Endothelial cell (in vitro differentiated cells): Measurements from ENCODE around the gene ELAVL2. TPM values are rescaled to one million over a fixed set of nuclear protein-coding genes. Genes with fewer than 3 reads are reported as not detected.

ENCODE experiments used
- DNase-seq: peaks from one replicate; pipeline ENCODE4 v3.0.0; 2021; ENCODE audit warnings: low spot score
- H3K27ac Mint-ChIP-seq: one replicate; pipeline ENCODE4 v1.8.0; 2021; ENCODE audit warnings: mixed read lengths, inconsistent platforms; ENCODE audit not compliant: unreplicated experiment
- H3K27me3 Mint-ChIP-seq: one replicate; pipeline ENCODE4 v1.8.0; 2021; ENCODE audit warnings: mild to moderate bottlenecking, moderate library complexity, mixed read lengths, inconsistent platforms; ENCODE audit not compliant: unreplicated experiment
- H3K36me3 Mint-ChIP-seq: one replicate; pipeline ENCODE4 v1.8.0; 2021; ENCODE audit warnings: mild to moderate bottlenecking, low read depth, mixed read lengths, inconsistent platforms; ENCODE audit not compliant: unreplicated experiment
- H3K4me1 Mint-ChIP-seq: one replicate; pipeline ENCODE4 v1.8.0; 2021; ENCODE audit warnings: mild to moderate bottlenecking, mixed read lengths, inconsistent platforms; ENCODE audit not compliant: unreplicated experiment
- H3K4me3 Mint-ChIP-seq: one replicate; pipeline ENCODE4 v1.8.0; 2021; ENCODE audit warnings: mild to moderate bottlenecking, mixed read lengths, inconsistent platforms; ENCODE audit not compliant: unreplicated experiment
- H3K9me3 Mint-ChIP-seq: one replicate; pipeline ENCODE4 v1.8.0; 2021; ENCODE audit warnings: mixed read lengths, inconsistent platforms; ENCODE audit not compliant: unreplicated experiment
- total RNA-seq: library from RNA; stranded (reverse); fragmentation: NEBNext Ultra II Directional; extraction: Animal tissue kit (Norgen Biotek cat#: 25700); gene quantifications from one replicate; pipeline ENCODE4 v1.2.1, GENCODE V29; 2021; ENCODE audit not compliant: unreplicated experiment
- TF ChIP-seq, protein P1 (sequence below): fragments of 200-600 bp; sonication (generic); IDR thresholded peaks from one replicate; pipeline ENCODE4 v1.5.0; 2021; ENCODE audit warnings: antibody characterized with exemption; ENCODE audit not compliant: unreplicated experiment

ELAVL2 gene
- total RNA-seq, 1 donor from 2014 or later, result 10.3 TPM

GRCh38 chr9:23669776-23670175, 156.3 kb downstream of the ELAVL2 start:
- no peak for DNase-seq
- H3K36me3 Mint-ChIP-seq, result peaks cover 5% of the 10 kb centered on the region
- TF ChIP-seq, protein P1, sequence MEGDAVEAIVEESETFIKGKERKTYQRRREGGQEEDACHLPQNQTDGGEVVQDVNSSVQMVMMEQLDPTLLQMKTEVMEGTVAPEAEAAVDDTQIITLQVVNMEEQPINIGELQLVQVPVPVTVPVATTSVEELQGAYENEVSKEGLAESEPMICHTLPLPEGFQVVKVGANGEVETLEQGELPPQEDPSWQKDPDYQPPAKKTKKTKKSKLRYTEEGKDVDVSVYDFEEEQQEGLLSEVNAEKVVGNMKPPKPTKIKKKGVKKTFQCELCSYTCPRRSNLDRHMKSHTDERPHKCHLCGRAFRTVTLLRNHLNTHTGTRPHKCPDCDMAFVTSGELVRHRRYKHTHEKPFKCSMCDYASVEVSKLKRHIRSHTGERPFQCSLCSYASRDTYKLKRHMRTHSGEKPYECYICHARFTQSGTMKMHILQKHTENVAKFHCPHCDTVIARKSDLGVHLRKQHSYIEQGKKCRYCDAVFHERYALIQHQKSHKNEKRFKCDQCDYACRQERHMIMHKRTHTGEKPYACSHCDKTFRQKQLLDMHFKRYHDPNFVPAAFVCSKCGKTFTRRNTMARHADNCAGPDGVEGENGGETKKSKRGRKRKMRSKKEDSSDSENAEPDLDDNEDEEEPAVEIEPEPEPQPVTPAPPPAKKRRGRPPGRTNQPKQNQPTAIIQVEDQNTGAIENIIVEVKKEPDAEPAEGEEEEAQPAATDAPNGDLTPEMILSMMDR, result no peak

DNA sequence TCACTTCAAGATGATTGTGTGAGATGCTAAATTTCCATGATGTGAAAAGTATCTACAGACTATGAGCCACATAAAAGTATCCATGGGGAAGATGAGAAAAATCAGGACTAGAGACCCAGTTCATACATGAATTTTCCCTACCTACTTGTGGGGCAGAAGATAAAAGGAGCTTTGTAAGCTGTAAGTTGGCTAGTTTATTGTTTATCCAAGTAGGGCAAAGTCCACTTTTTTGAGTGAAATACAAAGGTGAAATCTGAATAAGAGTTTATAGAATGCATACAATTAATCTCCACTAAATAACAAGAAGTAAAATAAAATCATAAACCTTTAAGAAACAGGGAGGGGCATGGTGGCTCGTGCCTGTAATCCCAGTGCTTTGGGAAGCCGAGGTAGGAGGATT, 160.4 kb downstream of the ELAVL2 start:
- peaks cover 2% of the 10 kb centered on the region for H3K27me3 Mint-ChIP-seq
- H3K27ac Mint-ChIP-seq, result no peak overlapping the region
- DNase-seq, result no peak
- TF ChIP-seq, protein P1, result no peak
- H3K4me1 Mint-ChIP-seq, result no peaks in the 10 kb centered on the region
- H3K9me3 Mint-ChIP-seq, result no peaks in the 10 kb centered on the region
- no peak overlapping the region for H3K4me3 Mint-ChIP-seq
- H3K36me3 Mint-ChIP-seq, result peaks cover 3% of the 10 kb centered on the region

More at GRCh38 chr9:23669776-23670175, 156.3 kb downstream of the ELAVL2 start:
- H3K27me3 Mint-ChIP-seq, result peaks cover 2% of the 10 kb centered on the region
- H3K4me3 Mint-ChIP-seq, result no peak overlapping the region
- no peaks in the 10 kb centered on the region for H3K9me3 Mint-ChIP-seq
- H3K27ac Mint-ChIP-seq, result no peak overlapping the region
- peaks cover 6% of the 10 kb centered on the region for H3K4me1 Mint-ChIP-seq

DNA sequence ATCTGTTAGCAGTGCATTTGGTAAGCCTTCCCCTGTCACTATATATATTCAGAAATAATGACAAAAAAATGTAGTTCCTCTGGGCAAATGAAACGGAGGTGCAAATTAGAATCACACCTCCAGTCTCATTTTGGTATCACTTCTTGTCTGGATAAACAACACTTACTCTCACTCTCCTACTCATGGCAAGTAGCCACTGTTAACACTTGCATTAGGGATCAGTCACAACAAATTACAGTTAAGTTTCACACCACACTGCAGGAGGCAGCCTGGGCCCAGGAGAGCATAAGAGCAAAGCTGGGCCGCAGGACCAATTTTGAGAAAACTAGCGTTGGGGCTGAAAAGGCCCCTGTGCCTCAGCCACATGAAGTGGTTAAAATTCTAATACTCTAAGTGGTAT, 161.0 kb downstream of the ELAVL2 start:
- Mint-ChIP-seq H3K27me3 (peaks cover 4% of the 10 kb centered on the region), H3K4me3 (no peak overlapping the region), H3K4me1 (no peaks in the 10 kb centered on the region), H3K9me3 (no peaks in the 10 kb centered on the region), H3K36me3 (peaks cover 3% of the 10 kb centered on the region), H3K27ac (no peak overlapping the region)
- DNase-seq, result no peak
- TF ChIP-seq, protein P1, result no peak

DNA sequence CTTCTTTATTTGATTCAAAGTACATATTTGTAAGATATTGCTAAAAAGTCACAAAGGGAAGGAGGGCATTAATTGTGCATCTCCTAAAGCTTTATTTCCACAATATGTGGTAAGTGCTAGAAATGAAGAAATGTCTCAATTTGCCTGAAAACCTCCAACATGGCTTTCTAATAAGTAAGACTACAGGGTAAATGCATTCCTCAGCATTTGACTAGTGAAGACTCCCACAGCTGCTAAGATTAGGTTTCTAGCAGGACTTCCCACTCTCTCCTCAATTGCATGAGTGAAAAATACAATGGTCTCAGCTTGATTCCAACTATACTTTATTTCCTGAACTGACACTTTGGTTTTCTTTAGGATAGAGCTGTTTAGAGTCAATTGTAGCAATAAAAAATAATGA, 162.1 kb downstream of the ELAVL2 start:
- Mint-ChIP-seq H3K36me3 (peaks cover 3% of the 10 kb centered on the region), H3K27me3 (peaks cover 4% of the 10 kb centered on the region), H3K4me1 (no peaks in the 10 kb centered on the region), H3K9me3 (no peaks in the 10 kb centered on the region), H3K4me3 (no peak overlapping the region), H3K27ac (no peak overlapping the region)
- DNase-seq, result no peak
- TF ChIP-seq, protein P1, result no peak

- Mint-ChIP-seq H3K27ac (no peak overlapping the region), H3K4me1 (no peaks in the 10 kb centered on the region), H3K9me3 (no peaks in the 10 kb centered on the region), H3K27me3 (peaks cover 4% of the 10 kb centered on the region), H3K4me3 (no peak overlapping the region), H3K36me3 (peaks cover 3% of the 10 kb centered on the region)
- DNase-seq, result no peak
- TF ChIP-seq, protein P1, result no peak
Observed at GRCh38 chr9:23663536-23663935, 162.5 kb downstream of the ELAVL2 start.
